ENCODE data around the gene TRPV4.
"Not testable (repeated sequence)": the region's sequence is repeated elsewhere in the genome, so short reads cannot be mapped to it uniquely, and the experiment has no call there.

The TRPV4 gene

GRCh38 chr12:109860977-109861376 is 27.8 kb upstream of the TRPV4 start:
- no peak for DNase-seq (ENCODE audit: low spot score)

DNA sequence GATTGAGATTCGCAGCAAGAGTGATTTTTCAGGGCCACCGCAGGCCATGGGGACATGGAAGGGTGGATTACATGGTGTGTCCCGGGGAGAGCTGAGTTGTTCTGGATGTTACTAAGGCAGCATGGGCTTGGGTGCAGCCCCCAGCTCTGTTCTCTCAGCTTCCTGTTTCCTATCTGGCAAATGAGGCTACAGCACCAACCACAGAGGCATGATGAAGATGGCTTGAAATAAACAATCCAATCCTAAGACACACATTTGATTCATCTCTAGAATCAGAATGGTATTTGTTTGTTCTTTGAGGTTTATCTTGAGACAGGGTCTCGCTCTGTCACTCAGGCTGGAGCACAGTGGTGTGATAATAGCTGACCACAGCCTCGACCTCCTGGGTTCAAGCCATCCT is 25.6 kb upstream of the TRPV4 start:
- DNase-seq (ENCODE audit: low spot score) = no peak

- no peak for DNase-seq (ENCODE audit: low spot score)
Measured at GRCh38 chr12:109857715-109858114, 24.5 kb upstream of the TRPV4 start.

GRCh38 chr12:109855377-109855776 is 22.2 kb upstream of the TRPV4 start:
- no peak for DNase-seq (ENCODE audit: low spot score)

- DNase-seq (ENCODE audit: low spot score) = not testable (repeated sequence)
Measured at GRCh38 chr12:109850518-109850917, 17.3 kb upstream of the TRPV4 start.

- no peak for DNase-seq (ENCODE audit: low spot score)
Measured at GRCh38 chr12:109847142-109847735, 14.0 kb upstream of the TRPV4 start.

DNA sequence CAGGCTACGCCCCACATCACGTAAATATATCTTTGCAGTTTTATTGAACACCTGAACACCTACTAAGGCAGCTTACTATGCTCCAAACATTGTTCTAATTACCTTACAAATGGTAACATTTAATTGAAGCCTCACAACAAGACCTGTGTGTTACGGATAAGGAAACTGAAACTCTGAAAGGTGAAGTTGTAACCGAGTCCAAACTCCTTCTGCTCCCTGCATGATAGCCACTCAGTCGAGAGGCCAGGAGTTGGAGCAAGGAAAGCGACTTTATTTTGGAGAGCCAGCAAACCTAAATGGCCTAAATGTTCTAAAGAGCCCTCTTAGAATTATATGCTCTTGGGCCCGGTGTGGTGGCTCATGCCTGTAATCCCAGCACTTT is 12.6 kb upstream of the TRPV4 start:
- DNase-seq (ENCODE audit: low spot score) = no peak

GRCh38 chr12:109844983-109845823 is 12.0 kb upstream of the TRPV4 start:
- DNase-seq (ENCODE audit: low spot score) = peak; percentile 84

- DNase-seq (ENCODE audit: low spot score) = no peak
Measured at GRCh38 chr12:109844091-109844490, 10.9 kb upstream of the TRPV4 start.

- no peak for DNase-seq (ENCODE audit: low spot score)
Measured at GRCh38 chr12:109842021-109842420, 8.8 kb upstream of the TRPV4 start.

DNA sequence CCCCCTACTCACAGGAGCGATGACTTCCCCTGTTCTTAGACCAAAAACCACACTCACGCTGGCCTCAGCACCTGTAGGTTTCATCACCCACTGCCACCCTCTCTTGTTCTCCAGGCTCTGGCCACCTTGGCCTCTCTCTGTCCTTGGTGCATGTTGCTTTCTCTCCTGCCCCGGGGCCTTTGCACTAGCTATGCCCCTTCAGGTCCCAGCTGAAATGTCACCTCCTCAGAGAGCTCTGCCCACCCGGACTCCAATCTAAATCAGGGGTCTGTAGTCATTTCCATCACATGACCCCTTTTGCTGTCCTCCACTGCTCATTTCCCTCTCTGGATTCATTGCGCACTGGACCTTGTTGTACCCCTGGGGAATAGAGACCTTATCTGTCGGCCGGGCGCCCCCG is 8.2 kb upstream of the TRPV4 start:
- DNase-seq (ENCODE audit: low spot score) = no peak

- DNase-seq (ENCODE audit: low spot score) = no peak
Measured at GRCh38 chr12:109840305-109841074, 7.3 kb upstream of the TRPV4 start.

DNA sequence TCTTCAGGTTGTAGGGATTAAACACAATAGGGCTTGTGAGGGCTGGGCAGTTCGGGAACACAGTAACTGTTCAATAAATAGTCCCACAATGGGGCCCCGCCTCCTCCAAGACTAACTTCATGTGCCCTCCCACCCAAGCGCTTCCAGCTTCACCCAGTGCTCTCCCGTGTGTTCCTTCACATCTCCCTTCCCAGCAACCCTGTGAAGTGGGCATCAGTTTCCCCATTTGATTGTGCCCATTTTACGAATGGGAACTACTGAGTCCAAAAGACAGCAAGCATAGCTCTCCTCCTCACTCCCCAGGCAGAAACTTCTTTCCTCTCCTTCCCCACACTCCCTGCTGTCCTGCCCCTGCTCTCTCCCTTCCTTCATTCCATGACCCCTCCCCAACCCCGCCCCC is 6.2 kb upstream of the TRPV4 start:
- DNase-seq (ENCODE audit: low spot score) = no peak

GRCh38 chr12:109836916-109837315 is 3.7 kb upstream of the TRPV4 start:
- DNase-seq (ENCODE audit: low spot score) = no peak

GRCh38 chr12:109835827-109836226 is 2.6 kb upstream of the TRPV4 start:
- no peak for DNase-seq (ENCODE audit: low spot score)

DNA sequence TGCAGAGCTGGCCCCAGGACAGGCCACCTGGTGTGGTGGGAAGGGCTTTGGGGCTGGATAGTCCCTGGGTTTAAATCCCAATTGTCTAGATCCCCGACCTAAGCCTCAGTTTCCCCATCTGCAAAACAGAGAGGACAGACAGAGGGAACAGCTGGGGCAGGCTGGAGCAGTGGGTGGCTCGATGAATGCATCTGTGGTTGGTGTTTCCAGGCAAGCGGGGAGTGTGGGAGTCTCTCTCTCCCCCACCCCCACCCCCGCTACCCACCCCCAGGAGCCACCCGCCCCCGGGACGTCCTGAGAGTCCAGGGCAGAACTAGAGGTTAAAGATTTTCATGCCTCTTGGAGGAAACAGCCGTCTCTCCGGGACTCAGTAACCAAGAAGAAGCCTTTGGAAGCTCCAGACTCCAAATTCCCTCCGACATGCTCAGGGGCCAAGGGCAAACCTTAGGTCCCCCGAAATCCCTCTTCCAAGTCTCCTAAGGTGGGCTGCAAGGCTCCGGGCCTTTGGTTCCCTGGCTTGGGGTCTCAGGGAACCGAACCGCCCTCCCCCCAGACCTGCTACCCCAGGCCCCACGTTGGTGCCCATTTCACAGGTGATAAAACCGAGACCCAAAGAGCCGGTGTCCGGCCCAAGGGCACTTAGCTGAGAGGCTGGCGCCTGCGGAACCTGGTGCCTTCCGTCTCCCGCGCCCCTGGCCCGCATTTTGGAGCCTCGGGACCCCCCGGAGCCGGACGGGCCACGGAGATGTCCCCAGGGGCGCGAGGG is 474 bp downstream of the TRPV4 start:
- DNase-seq (ENCODE audit: low spot score) = no peak

DNA sequence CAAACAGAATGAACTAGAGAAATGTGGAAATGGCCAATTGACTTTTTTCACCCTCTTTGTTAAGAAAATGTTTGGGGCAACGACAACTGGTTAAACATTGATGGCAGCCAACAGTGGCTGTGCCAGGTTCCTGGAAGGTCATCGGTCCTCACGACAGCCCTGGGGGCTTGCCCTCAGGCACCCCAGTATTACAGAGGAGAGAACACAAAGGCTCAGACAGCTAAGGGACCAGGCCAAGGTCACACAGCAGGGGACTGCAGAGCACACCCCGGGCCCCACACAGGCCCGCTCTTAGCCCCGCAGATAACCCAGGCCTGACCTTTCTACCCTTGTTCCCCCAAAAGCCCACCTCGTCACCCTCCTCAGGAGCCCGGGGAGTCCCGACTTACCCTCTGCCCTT is 1.3 kb downstream of the TRPV4 start:
- DNase-seq (ENCODE audit: low spot score) = no peak

DNA sequence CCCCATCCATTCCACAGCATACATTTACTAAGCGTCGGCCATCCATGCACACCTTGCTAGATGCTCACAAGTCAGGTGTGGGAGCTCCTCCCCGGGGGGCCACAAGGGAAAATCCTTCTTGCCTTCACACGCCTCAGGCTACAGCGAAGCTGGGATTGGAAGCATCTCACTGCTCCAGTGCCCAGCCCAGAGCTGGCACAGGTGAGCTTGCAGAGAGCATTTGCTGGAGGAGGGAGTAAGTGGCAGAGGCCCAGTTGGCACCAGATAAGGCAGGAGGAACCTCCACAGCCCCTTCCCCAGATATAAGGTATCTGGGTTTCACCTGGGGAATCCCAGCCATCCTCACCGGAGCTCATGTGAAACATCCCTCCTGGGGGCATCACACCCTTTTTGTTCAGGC is 1.8 kb downstream of the TRPV4 start:
- no peak for DNase-seq (ENCODE audit: low spot score)

- no peak for DNase-seq (ENCODE audit: low spot score)
Measured at GRCh38 chr12:109830718-109831117, 2.5 kb downstream of the TRPV4 start.

GRCh38 chr12:109830267-109830666 is 2.9 kb downstream of the TRPV4 start:
- no peak for DNase-seq (ENCODE audit: low spot score)

- no peak for DNase-seq (ENCODE audit: low spot score)
Measured at GRCh38 chr12:109829667-109830066, 3.5 kb downstream of the TRPV4 start.

GRCh38 chr12:109828754-109829511 is 4.3 kb downstream of the TRPV4 start:
- DNase-seq (ENCODE audit: low spot score) = no peak
